Keratinocyte (primary cell): ENCODE measurements around the gene LHPP. TPM values are rescaled to one million over a fixed set of nuclear protein-coding genes. Genes with fewer than 3 reads are reported as not detected.

Source experiments
- DNase-seq: peaks from one replicate; pipeline ENCODE4 v3.0.0-alpha.2; 2011; ENCODE audit warnings: low read depth, missing footprints, low spot score
- FAIRE-seq: peaks from 2 replicates; lab custom pipeline; 2011; peaks lifted over from hg19 to GRCh38; lab: Jason Lieb, UNC
- H2AFZ ChIP-seq: 2 replicates; pipeline ENCODE4 v1.6.0; 2012; ENCODE audit warnings: low read length, control low read depth, inconsistent platforms; ENCODE audit not compliant: control insufficient read depth
- H3K27ac ChIP-seq: 2 replicates; pipeline ENCODE4 v1.5.1; 2011; ENCODE audit warnings: low read length; ENCODE audit not compliant: control insufficient read depth, insufficient read depth
- H3K27me3 ChIP-seq: 3 replicates; pipeline ENCODE4 v1.6.0; 2011; ENCODE audit warnings: low read length; ENCODE audit not compliant: control insufficient read depth, insufficient read depth; ENCODE audit errors: extremely low read depth
- H3K36me3 ChIP-seq, 2 experiments: 2 replicates in 1 of 2; 3 replicates in 1 of 2; pipeline ENCODE4 v1.5.1; 2011; ENCODE audit warnings: low read length in 2 of 2, mild to moderate bottlenecking in 1 of 2; ENCODE audit not compliant: control insufficient read depth in 2 of 2, insufficient read depth in 2 of 2; ENCODE audit errors: extremely low read depth in 1 of 2
- H3K4me1 ChIP-seq: 3 replicates; pipeline ENCODE4 v1.5.1; 2011; ENCODE audit warnings: low read length; ENCODE audit not compliant: control insufficient read depth, insufficient read depth; ENCODE audit errors: extremely low read depth
- H3K4me2 ChIP-seq: 3 replicates; pipeline ENCODE4 v1.6.0; 2011; ENCODE audit warnings: low read depth, low read length; ENCODE audit not compliant: control insufficient read depth, insufficient read depth; ENCODE audit errors: extremely low read depth
- H3K4me3 ChIP-seq, 3 experiments: fragments of 200-600 bp in 1 of 3; sonication (generic) in 1 of 3; 2 replicates in 2 of 3; 3 replicates in 1 of 3; pipeline ENCODE4 v1.5.1; 2011 to 2016; ENCODE audit warnings: low read length in 3 of 3, mild to moderate bottlenecking in 3 of 3, control low read depth in 2 of 3, inconsistent platforms in 1 of 3, low read depth in 1 of 3, mixed read lengths in 1 of 3, mixed run types in 1 of 3, moderate library complexity in 1 of 3; ENCODE audit not compliant: control insufficient read depth in 2 of 3, insufficient read depth in 2 of 3; ENCODE audit errors: extremely low read depth in 1 of 3
- H3K79me2 ChIP-seq: 2 replicates; pipeline ENCODE4 v1.6.0; 2012; ENCODE audit warnings: low read length; ENCODE audit not compliant: control insufficient read depth, insufficient read depth
- H3K9ac ChIP-seq: 3 replicates; pipeline ENCODE4 v1.6.0; 2011; ENCODE audit warnings: low read length; ENCODE audit not compliant: control insufficient read depth, insufficient read depth; ENCODE audit errors: extremely low read depth
- H3K9me1 ChIP-seq: 3 replicates; pipeline ENCODE4 v1.6.0; 2011; ENCODE audit warnings: low read length; ENCODE audit not compliant: control insufficient read depth, insufficient read depth; ENCODE audit errors: extremely low read depth
- H3K9me3 ChIP-seq: 2 replicates; pipeline ENCODE4 v1.5.1; 2012; ENCODE audit warnings: low read depth, low read length; ENCODE audit not compliant: control insufficient read depth
- H4K20me1 ChIP-seq: 3 replicates; pipeline ENCODE4 v1.6.0; 2011; ENCODE audit warnings: low read length; ENCODE audit not compliant: control insufficient read depth, insufficient read depth; ENCODE audit errors: extremely low read depth
- CTCF ChIP-seq, 3 experiments: IDR thresholded peaks in 1 of 3; conservative IDR thresholded peaks in 1 of 3; optimal IDR thresholded peaks in 1 of 3; 2 replicates in 2 of 3; 3 replicates in 1 of 3; pipeline versions ENCODE3 to v1.5.1; 2011; ENCODE audit warnings: low read length in 3 of 3, mild to moderate bottlenecking in 3 of 3, moderate library complexity in 2 of 3, control low read depth in 1 of 3, inconsistent platforms in 1 of 3; ENCODE audit not compliant: insufficient read depth in 2 of 3; ENCODE audit errors: extremely low read depth in 1 of 3
- EZH2 ChIP-seq: IDR thresholded peaks from one replicate; pipeline ENCODE4 v1.6.1; 2012; ENCODE audit warnings: inconsistent platforms, mild to moderate bottlenecking, low read length, moderate library complexity
- dilution Hi-C: fragments of 300-500 bp; cut with MboI; formaldehyde crosslinking; loops from one replicate; pipeline ENCODE4 v1.7.0; 2020; ENCODE audit warnings: low sequenced_read_pairs; ENCODE audit not compliant: extremely low pct_ligation_motif_present
- polyA plus RNA-seq, 5 experiments: library from polyadenylated mRNA; depleted of rRNA in 3 of 5; stranded (reverse) in 3 of 5; stranded (forward) in 1 of 5; unstranded in 1 of 5; fragments of >200 nt; gene quantifications; 1 replicate in 1 of 5; 2 replicates in 3 of 5; 3 replicates in 1 of 5; pipeline versions ENCODE4 v1.2.1 to v1.2.3, GENCODE V29; 2011 to 2012; ENCODE audit warnings: missing spikeins in 2 of 5, low read depth in 1 of 5, low replicate concordance in 1 of 5

LHPP gene
- polyA plus RNA-seq, 1 donor (not counting 4 experiments of a cell fraction or from before 2014, with no cell fraction given), result 13.1 TPM

DNA sequence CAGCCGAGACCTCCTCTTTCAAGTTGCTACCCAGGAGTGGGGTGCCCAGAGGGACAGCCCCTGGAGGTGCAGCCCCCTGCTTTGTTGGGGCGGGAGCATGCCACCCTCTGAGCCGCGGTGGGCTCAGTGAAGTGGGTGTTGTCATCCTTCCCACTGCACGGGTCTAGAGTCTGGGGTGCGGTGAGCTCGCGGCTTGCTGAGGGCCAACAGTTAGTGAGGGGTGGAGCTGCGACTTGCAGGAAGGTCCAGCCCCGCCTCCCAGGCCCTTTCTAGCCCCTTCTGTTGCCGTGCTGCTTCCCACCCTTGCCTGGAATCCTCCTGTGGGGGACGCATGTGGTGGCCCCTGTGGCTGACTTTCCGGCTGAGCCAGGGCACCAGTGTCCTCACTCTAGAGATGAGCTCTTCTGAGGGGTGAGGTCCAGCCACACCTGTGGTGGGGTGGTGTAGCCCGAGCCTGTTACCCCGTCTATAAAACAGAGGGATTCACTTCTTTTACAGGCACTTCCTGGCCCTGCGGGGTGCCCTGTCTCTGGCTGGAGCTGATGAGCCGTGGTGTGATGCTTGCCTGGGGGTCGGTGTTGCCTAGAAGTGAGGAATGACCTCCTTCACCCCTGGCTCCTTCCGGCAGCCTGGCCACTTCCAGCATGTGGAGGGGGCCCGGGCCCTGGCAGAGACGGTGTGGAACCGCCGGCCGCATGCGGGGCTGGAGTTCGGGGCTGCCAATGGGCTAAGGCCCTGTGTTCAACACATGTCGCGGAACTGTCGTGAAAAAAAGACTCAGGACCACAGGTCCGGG, 154.6 kb downstream of the LHPP start:
- H3K36me3 ChIP-seq, result peaks cover 3 to 5% of the 10 kb centered on the region in 2 experiments
- no peaks in the 10 kb centered on the region for H3K9me1 ChIP-seq
- H2AFZ ChIP-seq, result no peak overlapping the region
- no peak for TF ChIP-seq CTCF (optimal IDR thresholded peaks at IDR 0.05 in 1 of 3, IDR thresholded peaks at IDR 0.05 in 1 of 3, conservative IDR thresholded peaks at IDR 0.05 in 1 of 3; ENCODE audit: extremely low read depth in 1 of 3, insufficient read depth in 2 of 3, low read length in 3 of 3)
- TF ChIP-seq EZH2, result no peak
- DNase-seq (no peak), FAIRE-seq (no peak)
- no peaks in the 10 kb centered on the region for H3K27me3 ChIP-seq
- peaks cover 15% of the 10 kb centered on the region for H3K4me1 ChIP-seq
- no peaks in the 10 kb centered on the region for H4K20me1 ChIP-seq
- H3K9ac ChIP-seq, result no peak overlapping the region
- no peaks in the 10 kb centered on the region for H3K9me3 ChIP-seq
- dilution Hi-C loops, result no loop called here
- no peak overlapping the region for H3K27ac ChIP-seq
- no peaks in the 10 kb centered on the region for H3K79me2 ChIP-seq
- no peak overlapping the region for H3K4me3 ChIP-seq
- H3K4me2 ChIP-seq, result no peak overlapping the region

- Histone ChIP-seq H3K4me3 (no peak overlapping the region), H3K9me3 (no peaks in the 10 kb centered on the region), H3K36me3 (peaks cover 3 to 7% of the 10 kb centered on the region in 2 experiments), H4K20me1 (no peaks in the 10 kb centered on the region), H3K9me1 (no peaks in the 10 kb centered on the region), H3K79me2 (no peaks in the 10 kb centered on the region), H3K27ac (no peak overlapping the region), H3K9ac (no peak overlapping the region), H3K4me1 (peaks cover 15% of the 10 kb centered on the region), H3K27me3 (no peaks in the 10 kb centered on the region), H2AFZ (no peak overlapping the region), H3K4me2 (no peak overlapping the region)
- no peak for DNase-seq
- dilution Hi-C loops, result no loop called here
- TF ChIP-seq EZH2, result no peak
- TF ChIP-seq CTCF (optimal IDR thresholded peaks at IDR 0.05 in 1 of 3, IDR thresholded peaks at IDR 0.05 in 1 of 3, conservative IDR thresholded peaks at IDR 0.05 in 1 of 3; ENCODE audit: extremely low read depth in 1 of 3, insufficient read depth in 2 of 3, low read length in 3 of 3), result no peak
- FAIRE-seq, result no peak
These were observed 155.2 kb downstream of the LHPP start for GRCh38 chr10:124616836-124617130.
